GM12873 (cell line): ENCODE data around the gene TMEM121B.

Source experiments
- TF ChIP-seq, protein P1 (sequence below): IDR thresholded peaks from 2 replicates; pipeline ENCODE4 v1.5.1; 2012; ENCODE audit warnings: low read depth, mild to moderate bottlenecking, moderate library complexity, low read length, control low read depth; ENCODE audit not compliant: insufficient read depth; ENCODE audit errors: missing control alignments

The TMEM121B gene

GRCh38 chr22:17121233-17122195 is at the start of gene TMEM121B:
Gene TMEM121B, minus strand, starts transcription at chr22:17121360. Its CDS starts 233 bp downstream, at chr22:17121127.
- TF ChIP-seq, protein P1, sequence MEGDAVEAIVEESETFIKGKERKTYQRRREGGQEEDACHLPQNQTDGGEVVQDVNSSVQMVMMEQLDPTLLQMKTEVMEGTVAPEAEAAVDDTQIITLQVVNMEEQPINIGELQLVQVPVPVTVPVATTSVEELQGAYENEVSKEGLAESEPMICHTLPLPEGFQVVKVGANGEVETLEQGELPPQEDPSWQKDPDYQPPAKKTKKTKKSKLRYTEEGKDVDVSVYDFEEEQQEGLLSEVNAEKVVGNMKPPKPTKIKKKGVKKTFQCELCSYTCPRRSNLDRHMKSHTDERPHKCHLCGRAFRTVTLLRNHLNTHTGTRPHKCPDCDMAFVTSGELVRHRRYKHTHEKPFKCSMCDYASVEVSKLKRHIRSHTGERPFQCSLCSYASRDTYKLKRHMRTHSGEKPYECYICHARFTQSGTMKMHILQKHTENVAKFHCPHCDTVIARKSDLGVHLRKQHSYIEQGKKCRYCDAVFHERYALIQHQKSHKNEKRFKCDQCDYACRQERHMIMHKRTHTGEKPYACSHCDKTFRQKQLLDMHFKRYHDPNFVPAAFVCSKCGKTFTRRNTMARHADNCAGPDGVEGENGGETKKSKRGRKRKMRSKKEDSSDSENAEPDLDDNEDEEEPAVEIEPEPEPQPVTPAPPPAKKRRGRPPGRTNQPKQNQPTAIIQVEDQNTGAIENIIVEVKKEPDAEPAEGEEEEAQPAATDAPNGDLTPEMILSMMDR: no peak

- TF ChIP-seq, protein P1: no peak
These were observed 46.3 kb upstream of the TMEM121B start for GRCh38 chr22:17167486-17167885.

- TF ChIP-seq, protein P1: peak; percentile 33
These were observed 43.3 kb upstream of the TMEM121B start for GRCh38 chr22:17164392-17165024.

DNA sequence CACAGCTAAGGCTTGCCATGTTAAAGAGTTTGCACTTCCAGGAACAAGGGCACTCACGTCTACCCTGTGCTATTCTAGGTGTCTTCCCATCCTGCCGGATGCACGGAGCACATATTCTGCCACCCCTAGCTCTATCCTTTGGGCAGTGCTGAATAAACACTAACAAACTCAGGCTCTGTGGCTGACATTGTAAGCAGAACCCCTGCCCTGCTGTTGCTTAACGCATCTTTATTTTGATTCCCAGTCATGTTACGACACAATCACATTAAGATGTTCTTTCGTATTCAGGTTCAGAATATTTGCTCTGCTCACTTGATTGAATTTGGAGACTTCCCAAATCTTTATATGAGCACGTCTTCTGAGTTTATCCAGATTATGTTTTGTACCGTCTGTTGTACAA is 41.6 kb upstream of the TMEM121B start:
- TF ChIP-seq, protein P1: no peak

GRCh38 chr22:17161991-17162390 is 40.8 kb upstream of the TMEM121B start:
- TF ChIP-seq, protein P1: no peak

GRCh38 chr22:17159504-17159951 is 38.4 kb upstream of the TMEM121B start:
- TF ChIP-seq, protein P1: no peak
